Lower leg skin (tissue), 3 donors: ENCODE results near the gene KRTAP10-5.

ENCODE experiments used
- POLR2A ChIP-seq, 2 donors: fragments of 450-650 bp; IDR thresholded peaks; one replicate each; pipeline ENCODE4 v1.6.1; 2016 to 2017; ENCODE audit warnings: antibody characterized with exemption in 2 of 2, mild to moderate bottlenecking in 1 of 2, moderate library complexity in 1 of 2
- TF ChIP-seq, protein P1 (sequence below), 3 donors: fragments of 450-650 bp; IDR thresholded peaks; one replicate each; pipeline ENCODE4 v1.5.1; 2016; ENCODE audit warnings: antibody characterized with exemption in 3 of 3, mild to moderate bottlenecking in 3 of 3, moderate library complexity in 2 of 3

DNA sequence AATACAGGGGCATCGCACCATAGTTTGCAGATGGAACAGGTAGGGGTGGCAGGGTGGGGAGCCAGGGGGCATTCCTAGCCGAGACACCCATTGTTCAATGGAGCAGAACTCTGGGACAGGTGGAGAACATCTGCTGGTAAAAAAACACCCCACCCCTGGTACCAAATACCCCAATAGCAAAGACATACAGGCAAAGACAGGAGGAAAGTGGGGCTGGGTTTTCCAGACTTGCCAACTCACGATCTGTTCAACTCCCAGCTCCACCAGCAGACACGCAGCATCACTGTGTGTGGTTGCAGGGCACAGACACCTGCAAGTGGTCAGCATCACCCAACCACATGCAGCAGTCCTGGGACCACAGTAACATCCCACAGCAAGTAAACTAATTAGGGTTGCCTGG is 31.1 kb upstream of the KRTAP10-5 start:
- TF ChIP-seq, protein P1, sequence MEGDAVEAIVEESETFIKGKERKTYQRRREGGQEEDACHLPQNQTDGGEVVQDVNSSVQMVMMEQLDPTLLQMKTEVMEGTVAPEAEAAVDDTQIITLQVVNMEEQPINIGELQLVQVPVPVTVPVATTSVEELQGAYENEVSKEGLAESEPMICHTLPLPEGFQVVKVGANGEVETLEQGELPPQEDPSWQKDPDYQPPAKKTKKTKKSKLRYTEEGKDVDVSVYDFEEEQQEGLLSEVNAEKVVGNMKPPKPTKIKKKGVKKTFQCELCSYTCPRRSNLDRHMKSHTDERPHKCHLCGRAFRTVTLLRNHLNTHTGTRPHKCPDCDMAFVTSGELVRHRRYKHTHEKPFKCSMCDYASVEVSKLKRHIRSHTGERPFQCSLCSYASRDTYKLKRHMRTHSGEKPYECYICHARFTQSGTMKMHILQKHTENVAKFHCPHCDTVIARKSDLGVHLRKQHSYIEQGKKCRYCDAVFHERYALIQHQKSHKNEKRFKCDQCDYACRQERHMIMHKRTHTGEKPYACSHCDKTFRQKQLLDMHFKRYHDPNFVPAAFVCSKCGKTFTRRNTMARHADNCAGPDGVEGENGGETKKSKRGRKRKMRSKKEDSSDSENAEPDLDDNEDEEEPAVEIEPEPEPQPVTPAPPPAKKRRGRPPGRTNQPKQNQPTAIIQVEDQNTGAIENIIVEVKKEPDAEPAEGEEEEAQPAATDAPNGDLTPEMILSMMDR (IDR thresholded peaks at IDR 0.05) = no peak
- no peak for TF ChIP-seq POLR2A (IDR thresholded peaks at IDR 0.05)
